Neural progenitor cell (in vitro differentiated cells): ENCODE data around the gene ACTL10.

ENCODE experiments used
- EZH2 ChIP-seq: fragments of 200-600 bp; sonication (generic); IDR thresholded peaks from 2 replicates; pipeline ENCODE4 v1.6.1; 2017; ENCODE audit warnings: antibody characterized with exemption, mild to moderate bottlenecking, moderate library complexity
- EZH2phosphoT487 ChIP-seq: fragments of 200-600 bp; sonication (generic); IDR thresholded peaks from 2 replicates; pipeline ENCODE4 v1.6.1; 2017; ENCODE audit warnings: antibody characterized with exemption
- TF ChIP-seq, protein P1 (sequence below): fragments of 200-600 bp; sonication (generic); IDR thresholded peaks from 2 replicates; pipeline ENCODE4 v1.5.1; 2017; ENCODE audit warnings: antibody characterized with exemption, mild to moderate bottlenecking

DNA sequence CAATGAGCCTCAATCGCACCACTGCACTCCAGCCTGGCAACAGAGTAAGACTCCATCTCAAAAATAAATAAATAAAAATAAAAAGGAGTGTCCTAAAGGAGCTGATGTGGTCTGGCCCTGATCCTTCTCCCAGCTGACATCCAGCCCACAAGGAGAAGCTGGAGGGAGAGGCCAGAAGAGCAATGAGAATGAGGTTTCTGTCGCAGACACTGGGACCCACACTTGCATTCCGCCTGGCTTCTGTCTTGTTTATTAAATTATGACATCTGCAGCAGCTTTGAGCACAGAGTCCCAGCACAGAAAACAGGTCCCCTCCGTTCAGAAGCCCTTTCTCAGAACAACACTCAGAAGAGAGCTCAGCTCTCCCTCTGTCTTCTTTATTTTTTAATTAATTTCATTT, 29.7 kb downstream of the ACTL10 start:
- TF ChIP-seq EZH2phosphoT487 (no peak), EZH2 (no peak)
- TF ChIP-seq, protein P1, sequence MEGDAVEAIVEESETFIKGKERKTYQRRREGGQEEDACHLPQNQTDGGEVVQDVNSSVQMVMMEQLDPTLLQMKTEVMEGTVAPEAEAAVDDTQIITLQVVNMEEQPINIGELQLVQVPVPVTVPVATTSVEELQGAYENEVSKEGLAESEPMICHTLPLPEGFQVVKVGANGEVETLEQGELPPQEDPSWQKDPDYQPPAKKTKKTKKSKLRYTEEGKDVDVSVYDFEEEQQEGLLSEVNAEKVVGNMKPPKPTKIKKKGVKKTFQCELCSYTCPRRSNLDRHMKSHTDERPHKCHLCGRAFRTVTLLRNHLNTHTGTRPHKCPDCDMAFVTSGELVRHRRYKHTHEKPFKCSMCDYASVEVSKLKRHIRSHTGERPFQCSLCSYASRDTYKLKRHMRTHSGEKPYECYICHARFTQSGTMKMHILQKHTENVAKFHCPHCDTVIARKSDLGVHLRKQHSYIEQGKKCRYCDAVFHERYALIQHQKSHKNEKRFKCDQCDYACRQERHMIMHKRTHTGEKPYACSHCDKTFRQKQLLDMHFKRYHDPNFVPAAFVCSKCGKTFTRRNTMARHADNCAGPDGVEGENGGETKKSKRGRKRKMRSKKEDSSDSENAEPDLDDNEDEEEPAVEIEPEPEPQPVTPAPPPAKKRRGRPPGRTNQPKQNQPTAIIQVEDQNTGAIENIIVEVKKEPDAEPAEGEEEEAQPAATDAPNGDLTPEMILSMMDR = no peak
